ENCODE data around the gene DHX57. TPM values are rescaled to one million over a fixed set of nuclear protein-coding genes. Genes with fewer than 3 reads are reported as not detected.
A peak's percentile ranks its signal among the peaks of the same experiment; 100 is the strongest.

Gene DHX57
- total RNA-seq, 6 experiments from 2014 or later, result 16.4 to 24.1 (median 20.4) TPM

- DNase-seq, result no peak
- Mint-ChIP-seq H3K4me1 (ENCODE audit: low read depth) (peaks cover 23% of the 10 kb centered on the region), H3K27me3 (ENCODE audit: insufficient read depth) (no peaks in the 10 kb centered on the region), H3K4me3 (no peak overlapping the region), H3K9me3 (peaks cover 5% of the 10 kb centered on the region), H3K27ac (no peak overlapping the region), H3K36me3 (ENCODE audit: low read depth) (peaks cover 43% of the 10 kb centered on the region)
- TF ChIP-seq CTCF (IDR thresholded peaks at IDR 0.05), result no peak
Observed at GRCh38 chr2:38866773-38867443, 8.8 kb downstream of the DHX57 start.

GRCh38 chr2:38863061-38863695 lies 12.6 kb downstream of the DHX57 start:
- no peaks in the 10 kb centered on the region for H3K27me3 Mint-ChIP-seq (ENCODE audit: insufficient read depth)
- peak overlapping the region; percentile 17; the same call in 1 of the 2 replicates for H3K4me3 Mint-ChIP-seq
- H3K9me3 Mint-ChIP-seq, result no peaks in the 10 kb centered on the region
- H3K36me3 Mint-ChIP-seq (ENCODE audit: low read depth), result peaks cover 48% of the 10 kb centered on the region
- no peak for TF ChIP-seq CTCF (IDR thresholded peaks at IDR 0.05)
- H3K27ac Mint-ChIP-seq, result peak overlapping the region; percentile 10; the same call in 1 of the 2 replicates
- peaks cover 23% of the 10 kb centered on the region for H3K4me1 Mint-ChIP-seq (ENCODE audit: low read depth)
- no peak for DNase-seq

GRCh38 chr2:38862476-38862875 lies 13.3 kb downstream of the DHX57 start:
- H3K9me3 Mint-ChIP-seq, result no peaks in the 10 kb centered on the region
- no peak for DNase-seq
- H3K27ac Mint-ChIP-seq, result no peak overlapping the region; the same call in 1 of the 2 replicates
- H3K4me3 Mint-ChIP-seq, result no peak overlapping the region
- peaks cover 45% of the 10 kb centered on the region for H3K36me3 Mint-ChIP-seq (ENCODE audit: low read depth)
- no peaks in the 10 kb centered on the region for H3K27me3 Mint-ChIP-seq (ENCODE audit: insufficient read depth)
- H3K4me1 Mint-ChIP-seq (ENCODE audit: low read depth), result peaks cover 23% of the 10 kb centered on the region
- TF ChIP-seq CTCF (IDR thresholded peaks at IDR 0.05), result no peak

- Mint-ChIP-seq H3K9me3 (no peaks in the 10 kb centered on the region), H3K4me1 (ENCODE audit: low read depth) (no peaks in the 10 kb centered on the region), H3K36me3 (ENCODE audit: low read depth) (peaks cover 34% of the 10 kb centered on the region), H3K4me3 (no peak overlapping the region), H3K27ac (no peak overlapping the region), H3K27me3 (ENCODE audit: insufficient read depth) (no peaks in the 10 kb centered on the region)
- DNase-seq, result no peak
- no peak for TF ChIP-seq CTCF (IDR thresholded peaks at IDR 0.05)
Observed at GRCh38 chr2:38856165-38856564, 19.6 kb downstream of the DHX57 start.

- Mint-ChIP-seq H3K27me3 (ENCODE audit: insufficient read depth) (no peaks in the 10 kb centered on the region), H3K36me3 (ENCODE audit: low read depth) (peaks cover 21% of the 10 kb centered on the region)
- DNase-seq, result no peak
Observed at GRCh38 chr2:38850045-38850444, 25.7 kb downstream of the DHX57 start.

More at GRCh38 chr2:38850045-38850444, 25.7 kb downstream of the DHX57 start:
- no peaks in the 10 kb centered on the region for H3K9me3 Mint-ChIP-seq
- no peaks in the 10 kb centered on the region for H3K4me1 Mint-ChIP-seq (ENCODE audit: low read depth)
- no peak overlapping the region for H3K27ac Mint-ChIP-seq
- H3K4me3 Mint-ChIP-seq, result no peak overlapping the region
- TF ChIP-seq CTCF (IDR thresholded peaks at IDR 0.05), result no peak

Measured in HFFc6 (cell line).